ENCODE results near the gene TTC6. TPM values are rescaled to one million over a fixed set of nuclear protein-coding genes. Genes with fewer than 3 reads are reported as not detected.

The TTC6 gene
- total RNA-seq, 1 donor from 2014 or later, result 8.5 TPM

GRCh38 chr14:37623971-37624370 lies 28.5 kb downstream of the TTC6 start:
- no peak for DNase-seq (ENCODE audit: low spot score)

GRCh38 chr14:37625597-37626595 lies 30.5 kb downstream of the TTC6 start:
- Mint-ChIP-seq H3K9me3 (ENCODE audit: unreplicated experiment) (peaks cover 6% of the 10 kb centered on the region), H3K36me3 (ENCODE audit: low read depth, unreplicated experiment) (peaks cover 13% of the 10 kb centered on the region), H3K27ac (ENCODE audit: unreplicated experiment) (no peak overlapping the region), H3K4me3 (ENCODE audit: unreplicated experiment) (no peak overlapping the region), H3K4me1 (ENCODE audit: unreplicated experiment) (peaks cover 16% of the 10 kb centered on the region), H3K27me3 (ENCODE audit: unreplicated experiment) (peaks cover 5% of the 10 kb centered on the region)
- TF ChIP-seq, protein P1, sequence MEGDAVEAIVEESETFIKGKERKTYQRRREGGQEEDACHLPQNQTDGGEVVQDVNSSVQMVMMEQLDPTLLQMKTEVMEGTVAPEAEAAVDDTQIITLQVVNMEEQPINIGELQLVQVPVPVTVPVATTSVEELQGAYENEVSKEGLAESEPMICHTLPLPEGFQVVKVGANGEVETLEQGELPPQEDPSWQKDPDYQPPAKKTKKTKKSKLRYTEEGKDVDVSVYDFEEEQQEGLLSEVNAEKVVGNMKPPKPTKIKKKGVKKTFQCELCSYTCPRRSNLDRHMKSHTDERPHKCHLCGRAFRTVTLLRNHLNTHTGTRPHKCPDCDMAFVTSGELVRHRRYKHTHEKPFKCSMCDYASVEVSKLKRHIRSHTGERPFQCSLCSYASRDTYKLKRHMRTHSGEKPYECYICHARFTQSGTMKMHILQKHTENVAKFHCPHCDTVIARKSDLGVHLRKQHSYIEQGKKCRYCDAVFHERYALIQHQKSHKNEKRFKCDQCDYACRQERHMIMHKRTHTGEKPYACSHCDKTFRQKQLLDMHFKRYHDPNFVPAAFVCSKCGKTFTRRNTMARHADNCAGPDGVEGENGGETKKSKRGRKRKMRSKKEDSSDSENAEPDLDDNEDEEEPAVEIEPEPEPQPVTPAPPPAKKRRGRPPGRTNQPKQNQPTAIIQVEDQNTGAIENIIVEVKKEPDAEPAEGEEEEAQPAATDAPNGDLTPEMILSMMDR (IDR thresholded peaks at IDR 0.05; ENCODE audit: unreplicated experiment), result no peak
- DNase-seq (ENCODE audit: low spot score), result no peak

More at GRCh38 chr14:37623971-37624370, 28.5 kb downstream of the TTC6 start:
- no peak overlapping the region for H3K27ac Mint-ChIP-seq (ENCODE audit: unreplicated experiment)
- no peaks in the 10 kb centered on the region for H3K9me3 Mint-ChIP-seq (ENCODE audit: unreplicated experiment)
- TF ChIP-seq, protein P1 (IDR thresholded peaks at IDR 0.05; ENCODE audit: unreplicated experiment), result no peak
- peaks cover 23% of the 10 kb centered on the region for H3K4me1 Mint-ChIP-seq (ENCODE audit: unreplicated experiment)
- H3K4me3 Mint-ChIP-seq (ENCODE audit: unreplicated experiment), result no peak overlapping the region
- H3K36me3 Mint-ChIP-seq (ENCODE audit: low read depth, unreplicated experiment), result peaks cover 6% of the 10 kb centered on the region
- peaks cover 5% of the 10 kb centered on the region for H3K27me3 Mint-ChIP-seq (ENCODE audit: unreplicated experiment)

DNA sequence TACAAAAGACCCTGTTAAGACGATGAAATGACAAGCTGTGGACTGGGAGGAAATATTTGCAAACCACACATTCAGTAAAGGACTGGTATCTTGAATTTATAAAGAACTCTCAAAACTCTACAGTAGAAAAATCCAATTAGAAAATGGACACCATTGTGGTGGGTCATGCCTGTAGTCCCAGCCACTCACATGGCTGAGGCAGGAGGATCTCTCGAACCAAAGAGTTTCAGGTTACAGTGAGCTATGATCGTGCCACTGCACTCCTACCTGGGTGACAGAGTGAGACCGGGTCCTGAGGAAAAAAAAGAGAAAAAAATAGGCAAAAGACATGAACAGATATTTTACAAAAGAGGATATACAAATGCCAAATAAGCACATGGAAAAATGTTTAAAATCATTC lies 41.9 kb downstream of the TTC6 start:
- Mint-ChIP-seq H3K27me3 (ENCODE audit: unreplicated experiment) (peaks cover 2% of the 10 kb centered on the region), H3K4me1 (ENCODE audit: unreplicated experiment) (no peaks in the 10 kb centered on the region), H3K36me3 (ENCODE audit: low read depth, unreplicated experiment) (no peaks in the 10 kb centered on the region), H3K27ac (ENCODE audit: unreplicated experiment) (no peak overlapping the region), H3K4me3 (ENCODE audit: unreplicated experiment) (no peak overlapping the region), H3K9me3 (ENCODE audit: unreplicated experiment) (no peaks in the 10 kb centered on the region)
- no peak for DNase-seq (ENCODE audit: low spot score)
- TF ChIP-seq, protein P1 (IDR thresholded peaks at IDR 0.05; ENCODE audit: unreplicated experiment), result no peak

- no peaks in the 10 kb centered on the region for H3K9me3 Mint-ChIP-seq (ENCODE audit: unreplicated experiment)
- H3K27me3 Mint-ChIP-seq (ENCODE audit: unreplicated experiment), result peaks cover 2% of the 10 kb centered on the region
- no peaks in the 10 kb centered on the region for H3K4me1 Mint-ChIP-seq (ENCODE audit: unreplicated experiment)
- DNase-seq (ENCODE audit: low spot score), result no peak
- TF ChIP-seq, protein P1 (IDR thresholded peaks at IDR 0.05; ENCODE audit: unreplicated experiment), result no peak
- no peak overlapping the region for H3K4me3 Mint-ChIP-seq (ENCODE audit: unreplicated experiment)
- H3K27ac Mint-ChIP-seq (ENCODE audit: unreplicated experiment), result no peak overlapping the region
- no peaks in the 10 kb centered on the region for H3K36me3 Mint-ChIP-seq (ENCODE audit: low read depth, unreplicated experiment)
These were observed 43.2 kb downstream of the TTC6 start for GRCh38 chr14:37638599-37638998.

DNA sequence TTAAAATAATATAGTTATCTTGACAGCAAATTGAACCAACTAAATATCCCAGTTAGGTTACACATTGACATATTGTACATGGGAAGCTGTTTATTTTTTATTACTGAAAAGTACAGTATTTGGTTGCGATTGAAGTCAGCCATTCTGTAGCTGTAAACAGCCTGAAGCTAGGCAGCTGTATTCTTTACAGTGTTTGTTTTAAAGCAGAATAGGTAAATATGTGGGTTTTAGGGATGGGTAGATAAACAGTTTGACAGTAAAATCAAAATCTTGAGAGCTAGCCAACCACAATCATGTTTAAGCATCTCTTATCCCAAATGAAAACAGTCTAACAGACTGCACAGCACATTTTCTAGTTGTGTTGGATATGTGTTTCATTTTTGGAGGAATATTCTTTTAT lies 45.7 kb downstream of the TTC6 start:
- TF ChIP-seq, protein P1 (IDR thresholded peaks at IDR 0.05; ENCODE audit: unreplicated experiment), result no peak
- H3K4me1 Mint-ChIP-seq (ENCODE audit: unreplicated experiment), result no peaks in the 10 kb centered on the region
- no peak overlapping the region for H3K27ac Mint-ChIP-seq (ENCODE audit: unreplicated experiment)
- H3K9me3 Mint-ChIP-seq (ENCODE audit: unreplicated experiment), result no peaks in the 10 kb centered on the region
- H3K27me3 Mint-ChIP-seq (ENCODE audit: unreplicated experiment), result peaks cover 2% of the 10 kb centered on the region
- H3K36me3 Mint-ChIP-seq (ENCODE audit: low read depth, unreplicated experiment), result no peaks in the 10 kb centered on the region
- DNase-seq (ENCODE audit: low spot score), result no peak
- H3K4me3 Mint-ChIP-seq (ENCODE audit: unreplicated experiment), result no peak overlapping the region
